SU-DHL-6 (cell line): ENCODE results near the gene VWA7.

Source experiments
- H2AFZ ChIP-seq: fragments of 200-600 bp; sonication (generic); 2 replicates; pipeline ENCODE4 v1.6.1; 2014; ENCODE audit warnings: low read depth, mild to moderate bottlenecking, moderate library complexity, mixed read lengths, antibody characterized with exemption, low read length; ENCODE audit not compliant: severe bottlenecking
- H3F3A ChIP-seq: fragments of 200-600 bp; shearing (Covaris generic); 2 replicates; pipeline ENCODE4 v1.6.0; 2016; ENCODE audit warnings: antibody characterized with exemption, mild to moderate bottlenecking; ENCODE audit not compliant: insufficient read depth
- H3K27ac ChIP-seq: fragments of 200-600 bp; sonication (generic); 2 replicates; pipeline ENCODE4 v1.5.1; 2016; ENCODE audit warnings: low read depth, mild to moderate bottlenecking, low read length, moderate library complexity, mixed read lengths
- H3K27me3 ChIP-seq: fragments of 200-600 bp; sonication (generic), shearing (Covaris generic); 2 replicates; pipeline ENCODE4 v1.6.0; 2014; ENCODE audit warnings: mild to moderate bottlenecking, low read length
- H3K36me3 ChIP-seq: fragments of 200-600 bp; sonication (generic); 2 replicates; pipeline ENCODE4 v1.6.1; 2014; ENCODE audit warnings: mild to moderate bottlenecking, low read length, mixed read lengths
- H3K4me2 ChIP-seq: fragments of 300-600, 200-600 bp; shearing (Covaris generic), sonication (generic); 2 replicates; pipeline ENCODE4 v1.6.0; 2014; ENCODE audit warnings: low read length, low read depth, mild to moderate bottlenecking; ENCODE audit not compliant: poor library complexity, severe bottlenecking
- H3K4me3 ChIP-seq: fragments of 200-600 bp; sonication (generic); 2 replicates; pipeline ENCODE4 v1.5.1; 2014; ENCODE audit warnings: antibody characterized with exemption, low read length, mild to moderate bottlenecking, mixed read lengths; ENCODE audit not compliant: insufficient read depth, poor library complexity, severe bottlenecking
- H3K79me2 ChIP-seq: fragments of 200-600 bp; sonication (generic); 2 replicates; pipeline ENCODE4 v1.6.1; 2014; ENCODE audit warnings: mild to moderate bottlenecking, low read length, moderate library complexity; ENCODE audit not compliant: insufficient read depth
- H3K9ac ChIP-seq: fragments of 200-600 bp; sonication (generic); 2 replicates; pipeline ENCODE4 v1.7.0; 2014; ENCODE audit warnings: mild to moderate bottlenecking, low read length
- H3K9me2 ChIP-seq: fragments of 200-600 bp; sonication (generic); replicated peaks from 2 replicates; pipeline ENCODE4 v1.6.1; 2014; ENCODE audit warnings: low read length; ENCODE audit not compliant: insufficient read depth
- H3K9me3 ChIP-seq: fragments of 200-600 bp; sonication (generic); 2 replicates; pipeline ENCODE4 v1.6.1; 2014; ENCODE audit warnings: low read length, mixed read lengths; ENCODE audit not compliant: insufficient read depth
- H4K20me1 ChIP-seq: fragments of 200-600 bp; sonication (generic); 2 replicates; pipeline ENCODE4 v1.6.1; 2014; ENCODE audit warnings: low read depth, mild to moderate bottlenecking, antibody characterized with exemption, low read length, moderate library complexity, mixed read lengths
- EZH2phosphoT487 ChIP-seq: fragments of 200-600 bp; sonication (generic), shearing (Covaris generic); conservative IDR thresholded peaks from 2 replicates; pipeline ENCODE4 v1.6.1; 2018; ENCODE audit warnings: mild to moderate bottlenecking, antibody characterized with exemption, low read length, moderate library complexity, mixed read lengths
- TF ChIP-seq, protein P1 (sequence below): fragments of 200-600 bp; sonication (generic); IDR thresholded peaks from one replicate; pipeline ENCODE4 v1.5.1; 2017; ENCODE audit warnings: antibody characterized with exemption, mild to moderate bottlenecking, low read length, moderate library complexity; ENCODE audit not compliant: insufficient read depth, poor library complexity, severe bottlenecking

VWA7 gene

DNA sequence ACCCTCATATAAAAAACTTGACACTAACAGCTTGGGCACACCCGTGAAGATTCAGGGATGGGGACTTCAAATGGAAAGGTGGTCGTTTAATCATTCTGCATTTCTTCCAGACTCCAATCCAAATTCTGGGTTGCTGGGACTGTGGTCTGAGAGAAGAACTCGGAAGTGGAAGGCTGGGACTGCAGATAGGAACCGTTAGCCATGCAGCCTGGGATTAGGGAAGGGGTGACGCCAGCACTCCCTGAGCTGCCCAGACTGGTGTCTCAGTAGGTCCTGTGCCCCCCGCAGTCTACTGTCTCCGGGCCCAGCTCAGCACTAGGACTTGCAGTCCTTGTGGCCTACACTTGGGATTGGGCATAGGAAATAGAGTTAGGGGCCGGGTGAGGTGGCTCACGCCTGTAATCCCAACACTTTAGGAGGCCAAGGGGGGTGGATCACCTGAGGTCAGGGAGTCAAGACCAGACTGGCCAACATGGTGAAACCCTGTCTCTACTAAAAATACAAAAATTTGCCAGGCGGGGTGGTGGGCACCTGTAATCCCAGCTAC, 40.3 kb downstream of the VWA7 start:
- peak overlapping the region; percentile 64 for H3K4me2 ChIP-seq
- no peaks in the 10 kb centered on the region for H3K9me2 ChIP-seq
- H3K9me3 ChIP-seq: no peaks in the 10 kb centered on the region
- H3K4me3 ChIP-seq: peak overlapping the region; percentile 80
- H4K20me1 ChIP-seq: no peaks in the 10 kb centered on the region
- H3F3A ChIP-seq: peaks cover 52% of the 10 kb centered on the region
- H2AFZ ChIP-seq: peak overlapping the region; percentile 0
- no peaks in the 10 kb centered on the region for H3K27me3 ChIP-seq
- peak overlapping the region; percentile 95 for H3K27ac ChIP-seq
- TF ChIP-seq, protein P1, sequence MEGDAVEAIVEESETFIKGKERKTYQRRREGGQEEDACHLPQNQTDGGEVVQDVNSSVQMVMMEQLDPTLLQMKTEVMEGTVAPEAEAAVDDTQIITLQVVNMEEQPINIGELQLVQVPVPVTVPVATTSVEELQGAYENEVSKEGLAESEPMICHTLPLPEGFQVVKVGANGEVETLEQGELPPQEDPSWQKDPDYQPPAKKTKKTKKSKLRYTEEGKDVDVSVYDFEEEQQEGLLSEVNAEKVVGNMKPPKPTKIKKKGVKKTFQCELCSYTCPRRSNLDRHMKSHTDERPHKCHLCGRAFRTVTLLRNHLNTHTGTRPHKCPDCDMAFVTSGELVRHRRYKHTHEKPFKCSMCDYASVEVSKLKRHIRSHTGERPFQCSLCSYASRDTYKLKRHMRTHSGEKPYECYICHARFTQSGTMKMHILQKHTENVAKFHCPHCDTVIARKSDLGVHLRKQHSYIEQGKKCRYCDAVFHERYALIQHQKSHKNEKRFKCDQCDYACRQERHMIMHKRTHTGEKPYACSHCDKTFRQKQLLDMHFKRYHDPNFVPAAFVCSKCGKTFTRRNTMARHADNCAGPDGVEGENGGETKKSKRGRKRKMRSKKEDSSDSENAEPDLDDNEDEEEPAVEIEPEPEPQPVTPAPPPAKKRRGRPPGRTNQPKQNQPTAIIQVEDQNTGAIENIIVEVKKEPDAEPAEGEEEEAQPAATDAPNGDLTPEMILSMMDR: no peak
- TF ChIP-seq EZH2phosphoT487: no peak
- peaks cover 20% of the 10 kb centered on the region for H3K36me3 ChIP-seq
- peak overlapping the region; percentile 90 for H3K9ac ChIP-seq
- H3K79me2 ChIP-seq: peaks cover 42% of the 10 kb centered on the region

DNA sequence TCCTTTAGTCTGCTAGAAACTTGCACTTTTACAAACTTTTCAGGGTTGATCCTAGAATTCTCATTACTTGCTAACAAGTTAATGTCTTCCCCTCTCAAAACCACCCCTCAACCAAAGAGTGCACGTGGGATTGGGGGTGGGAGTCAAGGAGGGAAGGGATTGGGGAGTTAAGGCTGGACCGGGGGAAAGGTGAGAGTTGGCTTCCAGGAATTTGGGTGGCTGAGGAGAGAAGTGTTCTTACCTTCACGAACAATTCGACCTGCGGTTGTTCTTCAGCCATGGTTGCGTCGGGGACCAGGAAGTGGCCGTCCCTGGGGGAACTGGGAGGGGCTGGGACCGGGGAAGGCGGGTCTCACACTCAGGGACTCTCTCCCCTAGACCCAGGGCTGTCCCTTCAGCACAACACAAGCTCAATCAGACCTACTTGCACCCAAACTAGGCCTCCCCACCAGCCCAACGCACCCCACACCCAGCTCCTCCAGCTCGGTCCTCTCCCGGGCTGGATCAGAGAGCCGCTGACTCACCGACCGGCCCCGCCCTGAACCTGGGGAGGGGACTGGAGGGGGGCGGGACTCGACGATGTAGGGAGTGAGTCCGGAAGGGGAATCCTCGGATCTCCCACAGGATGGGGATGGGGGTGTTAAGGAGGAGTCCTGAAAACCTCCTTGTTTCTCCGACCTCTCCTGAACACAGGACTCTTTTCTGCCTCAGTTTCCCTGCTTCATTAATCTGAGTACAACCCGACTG, 40.9 kb downstream of the VWA7 start, which contains the start of gene CLIC1:
Gene CLIC1 (minus strand): TSS at position 510 of the 747 bp plus-strand sequence. CDS start 230 bp downstream, at position 280.
- Histone ChIP-seq H3F3A (peaks cover 53% of the 10 kb centered on the region), H3K27ac (peak within 1 kb of the TSS; percentile 95), H3K79me2 (peaks cover 42% of the 10 kb centered on the region), H3K9me2 (no peaks in the 10 kb centered on the region), H3K9me3 (no peaks in the 10 kb centered on the region), H3K4me3 (peak within 1 kb of the TSS; percentile 80), H3K9ac (peak within 1 kb of the TSS; percentile 90), H2AFZ (peak within 1 kb of the TSS; percentile 8), H4K20me1 (no peaks in the 10 kb centered on the region), H3K27me3 (no peaks in the 10 kb centered on the region), H3K36me3 (peaks cover 21% of the 10 kb centered on the region; the same call in 1 of the 2 replicates), H3K4me2 (peak within 1 kb of the TSS; percentile 64)
- TF ChIP-seq EZH2phosphoT487: no peak
- TF ChIP-seq, protein P1: no peak

DNA sequence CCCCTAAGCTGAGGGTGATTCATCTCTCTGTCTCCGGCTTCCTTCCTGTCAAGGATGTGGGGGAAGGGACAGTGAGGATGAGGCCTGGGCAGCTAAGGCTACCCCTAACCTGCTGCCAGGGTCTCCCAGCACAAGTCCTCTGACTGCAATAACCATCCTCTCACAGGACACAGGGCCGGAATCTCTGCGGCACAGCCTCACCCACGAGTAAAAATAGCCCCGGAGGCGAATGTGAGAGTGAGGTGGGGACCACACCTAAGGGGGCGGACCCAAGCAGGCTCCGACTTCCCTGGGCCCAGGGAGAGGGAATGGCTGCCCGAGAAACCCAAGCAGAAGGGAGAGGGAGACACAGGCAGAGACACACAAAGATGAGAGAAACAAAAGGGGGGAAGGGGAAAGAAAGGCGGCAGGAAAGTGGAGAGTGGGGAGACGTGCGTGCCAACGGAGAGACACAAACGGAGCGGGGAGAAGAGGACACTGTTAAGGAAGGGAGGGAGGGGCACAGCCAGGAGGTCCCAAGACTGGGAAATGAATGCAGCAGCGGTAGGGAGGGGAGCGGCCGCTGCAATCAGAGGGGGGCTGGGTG, 42.2 kb downstream of the VWA7 start:
- Histone ChIP-seq H3K36me3 (peaks cover 18% of the 10 kb centered on the region; the same call in 1 of the 2 replicates), H3K9me3 (no peaks in the 10 kb centered on the region), H3K27me3 (no peaks in the 10 kb centered on the region), H2AFZ (no peak overlapping the region), H3F3A (peaks cover 53% of the 10 kb centered on the region), H4K20me1 (no peaks in the 10 kb centered on the region), H3K4me2 (peak overlapping the region; percentile 64), H3K79me2 (peaks cover 31% of the 10 kb centered on the region), H3K9ac (peak overlapping the region; percentile 90), H3K9me2 (no peaks in the 10 kb centered on the region), H3K4me3 (peak overlapping the region; percentile 80), H3K27ac (peak overlapping the region; percentile 95)
- TF ChIP-seq EZH2phosphoT487: no peak
- TF ChIP-seq, protein P1: no peak
